A673 (cell line): Measurements from ENCODE around the gene NCLN.

Source experiments
- CTCF ChIP-seq: fragments of 300-800, 200-600 bp; sonication (generic); conservative IDR thresholded peaks from 2 replicates; pipeline ENCODE4 v1.5.1; 2017; ENCODE audit warnings: low read depth, mild to moderate bottlenecking, antibody characterized with exemption, low read length, moderate library complexity, mixed read lengths
- EZH2 ChIP-seq: fragments of 200-600 bp; sonication (generic); IDR thresholded peaks from 2 replicates; pipeline ENCODE4 v1.6.1; 2017; ENCODE audit warnings: borderline replicate concordance, low read depth, mild to moderate bottlenecking, mixed read lengths, antibody characterized with exemption, low read length; ENCODE audit not compliant: poor library complexity, severe bottlenecking

- TF ChIP-seq CTCF = no peak
- no peak for TF ChIP-seq EZH2
Observed at GRCh38 chr19:3178973-3179738, 6.6 kb upstream of the NCLN start.
